SIG-M5 (cell line): Measurements from ENCODE around the gene WNT7B.

Source experiments
- DNase-seq: peaks from one replicate; lab custom pipeline; 2025; lab: John Stamatoyannopoulos, UW

The WNT7B gene

DNA sequence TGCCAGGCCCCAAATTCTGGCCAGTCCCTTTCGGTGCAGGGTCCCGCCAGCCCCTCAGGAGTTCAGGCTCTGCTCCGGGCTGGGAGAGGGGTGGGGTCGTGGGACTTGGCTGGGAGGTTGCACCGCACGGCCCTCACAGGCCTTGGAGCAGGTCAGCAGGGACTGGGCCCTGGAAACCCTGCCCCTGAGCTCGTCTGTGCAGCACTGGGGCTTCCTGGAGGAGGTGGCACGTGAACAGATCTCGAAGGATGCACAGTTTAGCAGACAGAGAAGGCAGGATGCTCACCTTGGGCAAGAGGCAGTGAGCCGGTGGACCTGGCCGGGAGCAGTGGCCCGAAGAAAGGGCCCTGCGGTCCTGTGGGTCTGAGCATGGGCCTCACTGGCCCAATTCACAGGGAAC is 70.0 kb downstream of the WNT7B start:
- no peak for DNase-seq

DNA sequence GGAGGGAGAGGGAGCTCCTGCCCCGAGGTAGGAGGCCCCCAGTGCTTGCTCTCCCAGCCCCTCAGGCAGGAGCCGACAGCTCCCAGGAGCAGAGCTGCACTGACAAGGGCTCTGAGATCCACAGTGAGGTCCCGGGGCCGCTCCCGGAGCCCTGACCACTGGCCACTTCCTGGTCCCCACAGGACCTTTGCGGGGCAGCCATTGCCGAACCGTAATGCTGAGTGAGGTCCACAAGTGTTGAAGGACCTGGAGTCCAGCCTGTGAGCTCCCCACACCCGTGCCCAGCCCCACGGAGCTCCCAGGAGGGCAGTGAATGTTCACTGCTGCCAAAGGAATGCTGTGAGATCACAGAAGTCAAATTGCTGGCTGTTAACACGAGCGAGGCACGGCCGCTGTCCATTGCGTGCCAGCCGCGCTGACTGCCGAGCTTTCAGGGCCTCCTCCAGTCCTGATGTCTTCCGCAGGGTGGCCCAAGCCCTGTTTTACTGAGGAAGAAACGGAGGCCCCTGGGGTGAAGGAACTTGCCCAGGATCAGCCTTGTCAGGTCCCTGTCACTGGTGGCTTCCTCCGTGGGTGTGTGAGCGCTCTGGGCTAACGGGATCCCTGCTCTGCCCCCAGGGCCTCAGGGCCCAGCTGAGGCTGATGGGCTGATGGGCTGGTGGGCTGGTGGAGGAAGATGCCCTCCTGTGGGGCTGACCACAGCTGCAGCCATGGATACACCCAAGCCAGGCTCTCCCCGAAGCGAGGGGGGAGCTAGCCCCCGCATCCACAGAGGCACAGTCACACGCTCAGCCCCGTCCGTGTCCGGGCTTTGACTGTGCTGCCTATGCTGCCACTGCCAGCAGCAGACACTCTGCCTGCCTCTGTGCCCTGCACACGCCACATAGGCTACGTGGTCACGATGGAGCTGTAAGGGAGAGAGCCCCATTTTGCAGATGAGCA is 70.8 kb downstream of the WNT7B start:
- DNase-seq, result no peak

DNA sequence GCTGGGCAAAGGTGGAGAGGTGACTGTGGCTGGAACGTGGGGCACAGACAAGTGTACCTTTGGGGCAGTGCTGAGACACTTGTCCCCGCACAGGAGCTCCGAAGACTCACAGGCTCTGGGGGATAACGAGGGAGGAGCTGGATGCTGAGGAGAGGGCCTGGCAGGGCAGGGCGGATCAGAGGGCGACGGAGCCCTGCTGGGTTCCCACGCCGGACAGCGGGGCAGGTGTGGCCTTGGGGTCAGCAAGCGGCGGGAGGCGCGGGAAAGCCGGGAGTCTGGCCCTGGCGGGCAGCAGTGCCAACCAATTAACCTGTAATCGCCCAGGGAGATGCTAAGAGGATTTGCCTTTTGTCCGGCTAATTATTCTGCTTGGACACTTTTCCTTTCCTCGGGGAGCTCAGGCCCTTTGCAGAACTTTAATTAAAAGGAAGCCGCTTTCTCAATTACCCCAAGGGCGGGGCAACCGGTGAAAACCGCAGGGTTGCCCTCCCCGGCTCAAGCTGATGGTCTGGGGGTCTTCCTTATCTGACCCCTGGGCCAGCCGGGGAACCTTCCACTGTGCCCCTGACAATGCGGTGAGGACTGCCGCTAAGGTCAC is 71.5 kb downstream of the WNT7B start:
- DNase-seq, result no peak

DNA sequence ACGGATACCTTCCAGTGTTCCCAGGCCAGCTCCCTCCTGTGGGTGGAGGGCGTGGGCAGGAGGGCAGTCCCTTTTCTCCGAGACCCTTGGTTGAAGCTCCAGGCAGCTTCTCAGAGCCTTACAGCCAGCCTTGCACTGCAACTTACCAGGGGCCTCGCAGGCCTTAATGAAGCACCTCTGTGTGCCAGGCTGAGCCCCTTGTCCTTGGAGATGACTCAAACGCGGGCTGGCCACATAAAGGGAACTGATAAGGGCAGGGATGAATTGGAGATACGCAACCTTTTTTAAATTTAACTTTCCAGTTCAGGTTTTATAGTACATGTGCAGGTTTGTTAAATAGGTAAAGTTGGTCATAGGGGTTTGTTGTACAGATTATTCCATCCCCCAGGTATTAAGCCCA is 72.7 kb downstream of the WNT7B start:
- no peak for DNase-seq

DNA sequence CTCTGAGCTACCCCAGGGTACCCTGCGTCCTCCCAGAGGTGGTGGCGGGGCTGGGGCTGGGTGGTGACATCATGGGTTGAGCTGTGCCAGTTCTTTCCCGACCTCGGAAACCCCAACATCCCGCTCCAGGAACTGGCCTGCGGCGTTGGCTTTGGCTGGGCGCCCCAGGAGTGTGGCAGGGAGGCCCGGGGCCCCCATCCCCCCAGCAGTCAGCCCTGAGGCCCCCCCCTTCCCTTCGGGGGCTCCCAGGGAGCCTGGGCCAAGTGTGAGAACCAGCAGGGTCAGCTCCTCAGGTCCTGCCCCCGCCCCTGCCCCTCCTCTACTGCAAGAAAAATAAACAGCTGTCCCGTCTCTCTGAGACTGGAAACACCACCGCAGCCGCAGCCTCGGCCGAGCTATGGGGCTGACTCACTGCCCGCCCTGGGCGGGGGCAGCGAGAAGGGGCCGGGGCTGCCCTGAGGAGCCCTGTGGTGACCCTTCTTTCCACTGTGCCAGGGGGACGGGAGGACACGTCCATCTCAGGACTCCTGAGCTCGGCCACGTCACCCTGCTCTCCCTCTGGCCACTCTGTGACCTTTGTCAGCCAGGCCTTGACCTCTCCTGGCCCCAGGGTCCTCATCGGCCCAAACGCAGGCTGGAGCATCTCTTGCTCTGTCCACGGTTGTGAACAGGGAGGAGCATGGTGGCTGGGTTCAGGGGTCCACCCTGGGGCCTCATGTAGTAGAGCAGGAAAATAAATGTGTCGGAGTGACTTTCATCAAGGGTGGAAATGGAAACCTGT is 73.4 kb downstream of the WNT7B start:
- DNase-seq, result no peak

DNA sequence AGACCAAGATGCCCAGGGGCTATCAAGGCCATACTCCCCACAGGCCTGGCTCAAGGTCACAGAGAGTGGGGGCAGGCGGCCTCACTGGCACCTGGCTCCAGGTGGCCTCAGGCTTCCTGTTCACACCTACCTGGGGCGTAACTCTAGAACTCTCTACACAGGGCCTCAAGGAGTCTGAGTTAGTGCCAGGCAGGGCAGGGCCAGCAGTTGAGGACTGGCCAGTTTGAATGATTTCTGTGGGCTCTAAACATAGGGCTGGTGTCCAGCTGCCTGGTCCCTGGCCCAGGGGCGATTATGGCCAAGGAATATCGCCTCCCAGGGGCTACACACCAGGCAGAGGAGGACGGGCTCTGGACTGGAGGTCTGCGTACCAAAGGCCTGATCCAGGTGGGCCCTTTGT is 79.2 kb downstream of the WNT7B start:
- DNase-seq, result no peak

DNA sequence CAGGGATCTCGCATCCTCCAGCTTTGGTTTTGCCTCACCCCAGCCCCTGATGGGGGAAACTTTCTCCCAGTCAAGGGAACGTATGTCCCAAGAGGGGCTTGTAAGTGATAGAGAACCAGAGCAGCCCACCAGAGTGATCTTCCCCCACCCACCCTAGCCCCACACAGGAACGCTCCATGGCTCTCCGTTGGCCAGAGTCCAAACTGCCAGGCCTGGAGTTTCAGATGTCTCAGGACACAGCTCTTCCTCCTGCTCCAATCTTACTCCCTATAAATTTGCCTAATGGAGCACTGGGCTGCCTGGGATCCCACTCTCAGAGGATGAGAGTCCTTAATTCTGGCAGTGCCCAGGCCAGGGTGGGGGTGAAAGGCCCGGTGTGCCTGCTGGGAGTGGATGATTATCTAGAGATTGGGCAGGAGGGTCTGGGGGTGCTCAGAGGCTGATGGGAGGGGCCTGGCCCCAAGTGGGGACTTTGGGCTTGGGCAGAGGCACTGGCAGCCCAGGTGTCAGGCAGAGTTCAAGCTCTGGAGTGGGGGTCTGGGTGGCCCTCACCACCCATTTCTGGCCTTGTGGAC is 79.9 kb downstream of the WNT7B start:
- no peak for DNase-seq

DNA sequence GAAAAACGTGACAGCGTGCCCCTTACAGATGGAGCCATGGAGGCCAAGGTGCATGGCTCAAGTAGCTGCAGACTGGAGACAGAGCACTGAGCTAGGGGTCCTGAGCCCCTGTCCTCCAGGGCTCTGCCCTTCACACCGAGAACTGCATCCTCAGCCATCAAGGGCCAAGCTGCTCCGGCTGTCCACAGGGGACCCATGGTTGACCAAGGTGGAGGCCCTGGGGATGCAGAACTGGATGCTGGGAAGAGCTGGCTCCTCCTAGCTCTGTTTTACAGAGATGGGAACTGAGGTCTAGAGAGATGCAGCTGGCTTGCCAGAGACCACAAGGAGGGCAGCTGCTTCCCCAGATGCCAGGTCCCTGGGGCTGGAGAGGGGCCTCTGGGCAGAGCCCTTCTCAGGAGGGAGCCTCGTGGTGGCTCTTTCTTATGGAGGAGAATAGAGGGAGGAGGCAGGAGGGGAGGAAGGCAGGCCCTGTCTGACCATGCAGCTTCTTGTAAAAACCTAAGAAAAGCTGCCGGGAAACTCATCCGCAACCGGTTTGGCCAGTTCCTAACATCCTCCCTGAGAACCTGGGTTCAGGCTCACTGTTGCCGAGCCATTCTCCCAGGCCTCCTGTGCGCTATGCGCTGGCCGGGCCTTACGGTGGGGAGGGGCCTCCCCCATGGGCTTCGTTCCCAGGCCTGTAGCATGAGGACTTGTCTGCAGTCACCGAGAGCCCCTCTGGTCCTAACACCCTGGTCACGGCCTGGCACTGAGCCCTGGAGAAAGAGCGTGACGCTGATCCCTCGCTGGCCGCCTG is 80.6 kb downstream of the WNT7B start:
- no peak for DNase-seq

DNA sequence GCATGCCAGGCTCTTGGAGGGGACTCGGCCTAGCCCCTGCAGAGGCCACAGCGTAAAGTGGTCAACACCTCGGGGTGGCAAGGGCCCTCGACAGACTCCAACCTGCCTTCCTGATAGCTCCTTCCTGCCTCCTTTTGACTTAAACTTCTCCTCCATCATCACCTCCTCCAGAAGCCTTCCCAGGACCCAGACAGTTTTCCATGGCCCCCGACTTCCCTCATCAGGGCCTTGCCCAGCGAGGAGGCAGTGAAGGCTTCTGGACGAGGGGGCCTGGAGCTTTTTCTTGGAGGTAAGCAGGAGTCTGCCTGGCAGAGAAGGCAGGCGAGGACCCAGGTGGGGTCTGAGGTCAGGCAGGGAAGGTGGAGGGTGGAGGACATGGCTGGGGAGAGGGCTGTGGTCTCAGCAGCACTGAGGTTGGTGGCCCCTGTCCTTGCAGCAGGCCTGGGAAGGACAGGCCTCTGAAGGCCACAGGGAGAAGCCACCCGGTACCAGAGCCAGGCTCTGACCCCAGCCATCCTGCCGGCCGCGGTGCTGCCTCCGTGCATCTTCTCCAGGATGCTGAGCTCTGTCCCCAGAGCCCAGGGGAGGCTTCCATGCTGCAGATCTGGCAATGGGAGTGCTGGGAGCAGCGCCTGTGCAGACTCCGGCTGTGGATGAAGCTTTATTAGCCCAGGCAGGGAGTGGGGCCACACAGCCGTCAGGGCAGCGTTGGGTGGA is 81.4 kb downstream of the WNT7B start:
- DNase-seq, result no peak

DNA sequence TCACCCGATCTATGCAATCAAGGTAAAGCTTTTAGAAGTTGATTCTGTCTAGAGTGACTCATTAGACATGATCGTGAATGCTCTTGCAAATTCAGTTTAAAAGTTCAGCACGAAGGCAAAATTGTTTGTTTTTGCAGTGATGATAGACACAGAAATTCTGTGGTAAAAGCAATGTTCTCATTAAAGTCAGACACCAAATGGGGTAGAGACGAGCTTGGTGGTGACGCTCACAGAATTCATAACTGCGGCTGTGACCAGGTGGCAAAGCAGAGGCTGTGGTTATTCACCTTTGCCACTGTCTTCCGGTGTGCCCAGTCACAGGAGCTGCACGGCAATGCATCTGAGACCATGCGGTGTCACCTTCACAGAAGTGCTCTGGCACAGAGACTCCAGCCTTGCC is 83.4 kb downstream of the WNT7B start:
- no peak for DNase-seq

DNA sequence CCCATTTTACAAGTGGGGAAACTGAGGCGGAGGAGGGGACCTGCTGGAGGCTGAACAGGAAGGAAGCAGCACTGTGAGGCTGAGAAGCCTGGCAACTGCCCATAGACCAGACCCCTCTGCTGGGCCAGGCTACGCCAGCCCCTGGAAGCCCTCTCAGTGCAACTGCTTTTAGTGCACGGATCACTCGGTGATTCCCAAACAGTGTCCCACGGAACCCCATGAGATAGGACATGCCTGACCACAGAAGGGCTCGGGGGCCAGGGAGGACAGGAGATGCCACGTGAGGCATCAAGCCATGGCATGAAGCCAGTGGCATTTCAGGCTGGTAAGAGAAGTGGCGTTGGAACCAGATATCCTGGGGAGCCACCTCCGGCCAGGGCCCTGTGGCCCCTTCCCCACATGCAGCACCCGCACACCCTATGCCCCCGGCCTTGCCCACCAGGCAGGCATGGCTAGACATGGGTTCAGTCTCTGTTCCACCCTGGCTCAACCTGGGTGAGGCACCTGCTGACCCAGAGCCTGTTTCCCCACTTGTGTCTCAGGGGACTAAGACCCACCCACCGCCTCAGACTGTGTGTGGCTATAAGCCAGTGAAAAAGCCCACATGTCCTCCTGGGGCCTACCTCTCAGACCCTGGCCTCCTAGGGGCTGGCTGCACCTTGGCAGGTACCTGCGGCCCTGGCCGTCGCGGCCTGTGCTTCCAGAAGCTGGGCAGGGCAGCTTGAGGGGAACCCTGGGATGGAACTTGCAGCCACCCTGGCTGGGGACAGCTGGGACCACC is 84.1 kb downstream of the WNT7B start:
- no peak for DNase-seq

DNA sequence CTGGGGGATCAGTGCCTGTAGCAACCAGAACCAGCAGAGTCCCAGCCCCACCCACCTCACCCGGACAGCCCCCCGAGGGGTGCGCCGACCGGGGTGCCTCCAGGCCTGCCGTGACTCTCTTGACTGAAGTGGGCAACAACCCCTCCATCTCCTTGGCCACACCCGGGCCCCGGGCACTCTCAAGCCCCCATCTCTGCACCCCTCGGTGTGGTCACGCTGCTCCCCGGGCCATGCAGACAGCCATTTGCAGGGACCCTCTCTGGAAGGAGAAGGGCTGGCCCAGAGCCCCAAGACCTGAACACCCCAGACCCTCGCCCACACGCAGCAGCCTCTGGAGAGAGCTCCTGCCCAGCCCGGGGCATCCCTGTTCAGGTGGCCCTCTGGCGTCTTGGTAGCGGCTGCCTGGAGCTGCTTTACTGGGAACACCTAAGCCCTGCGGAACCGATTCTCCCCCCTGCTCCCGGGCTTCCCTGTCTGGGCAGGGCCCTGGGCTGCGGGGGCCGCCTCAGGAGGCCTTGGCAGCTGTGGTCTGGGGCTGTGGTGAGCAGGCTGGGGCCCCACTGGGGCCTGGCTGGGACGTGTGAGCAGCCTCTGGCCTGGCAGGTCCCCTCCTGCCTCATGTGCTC is 84.9 kb downstream of the WNT7B start:
- no peak for DNase-seq

DNA sequence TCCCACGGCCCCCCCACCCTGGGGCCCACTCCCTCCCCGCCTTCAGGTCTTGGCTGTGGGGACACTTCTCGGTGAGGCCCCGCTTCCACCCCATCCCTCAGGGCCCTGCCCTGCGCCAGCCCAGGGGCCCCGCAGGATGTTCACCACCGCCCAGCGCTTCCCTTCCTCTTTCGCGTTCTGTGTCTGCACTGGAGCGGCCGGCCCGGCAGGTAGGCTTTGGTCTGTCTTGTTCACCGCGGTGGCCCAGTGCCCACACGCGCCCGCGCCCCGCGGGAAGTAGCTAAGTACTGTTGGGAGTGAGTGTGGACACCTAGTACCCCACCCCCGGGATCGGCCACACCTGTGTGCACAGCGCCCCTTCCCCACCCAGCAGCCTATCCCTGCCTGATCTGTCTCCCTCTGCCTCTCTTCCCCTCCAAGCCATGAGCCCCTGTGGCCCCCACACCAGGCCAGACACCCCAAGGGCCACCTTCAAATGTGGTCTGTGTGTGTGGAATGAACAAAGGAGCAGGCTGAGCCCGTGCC is 85.4 kb downstream of the WNT7B start:
- DNase-seq, result no peak

DNA sequence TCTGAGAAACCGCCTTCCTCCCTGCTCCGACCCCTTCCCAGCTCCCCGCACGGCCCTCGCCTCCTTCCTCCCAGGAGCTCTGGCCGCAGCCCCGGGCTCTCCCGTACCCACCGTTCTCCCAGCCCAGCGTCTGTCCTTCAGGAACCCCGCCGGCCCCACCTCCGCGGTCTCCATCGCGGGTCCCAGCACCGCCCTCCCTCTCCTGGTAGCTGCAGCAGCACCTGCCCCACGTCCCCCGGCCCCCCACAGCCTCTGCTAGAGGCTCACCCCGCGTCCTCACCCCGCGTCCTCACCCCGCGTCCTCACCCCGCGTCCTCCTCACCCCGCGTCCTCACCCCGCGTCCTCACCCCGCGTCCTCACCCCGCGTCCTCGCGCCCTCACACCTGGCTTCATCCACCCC is 85.9 kb downstream of the WNT7B start:
- no peak for DNase-seq

DNA sequence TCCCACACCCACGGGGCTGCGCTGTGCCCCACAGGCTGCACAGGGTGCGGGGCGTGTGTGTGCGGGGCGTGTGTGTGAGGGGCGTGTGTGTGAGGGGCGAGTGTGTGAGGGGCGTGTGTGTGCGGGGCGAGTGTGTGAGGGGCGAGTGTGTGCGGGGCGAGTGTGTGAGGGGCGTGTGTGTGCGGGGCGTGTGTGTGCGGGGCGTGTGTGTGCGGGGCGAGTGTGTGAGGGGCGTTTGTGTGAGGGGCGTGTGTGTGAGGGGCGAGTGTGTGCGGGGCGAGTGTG is 86.7 kb downstream of the WNT7B start:
- DNase-seq, result no peak

DNA sequence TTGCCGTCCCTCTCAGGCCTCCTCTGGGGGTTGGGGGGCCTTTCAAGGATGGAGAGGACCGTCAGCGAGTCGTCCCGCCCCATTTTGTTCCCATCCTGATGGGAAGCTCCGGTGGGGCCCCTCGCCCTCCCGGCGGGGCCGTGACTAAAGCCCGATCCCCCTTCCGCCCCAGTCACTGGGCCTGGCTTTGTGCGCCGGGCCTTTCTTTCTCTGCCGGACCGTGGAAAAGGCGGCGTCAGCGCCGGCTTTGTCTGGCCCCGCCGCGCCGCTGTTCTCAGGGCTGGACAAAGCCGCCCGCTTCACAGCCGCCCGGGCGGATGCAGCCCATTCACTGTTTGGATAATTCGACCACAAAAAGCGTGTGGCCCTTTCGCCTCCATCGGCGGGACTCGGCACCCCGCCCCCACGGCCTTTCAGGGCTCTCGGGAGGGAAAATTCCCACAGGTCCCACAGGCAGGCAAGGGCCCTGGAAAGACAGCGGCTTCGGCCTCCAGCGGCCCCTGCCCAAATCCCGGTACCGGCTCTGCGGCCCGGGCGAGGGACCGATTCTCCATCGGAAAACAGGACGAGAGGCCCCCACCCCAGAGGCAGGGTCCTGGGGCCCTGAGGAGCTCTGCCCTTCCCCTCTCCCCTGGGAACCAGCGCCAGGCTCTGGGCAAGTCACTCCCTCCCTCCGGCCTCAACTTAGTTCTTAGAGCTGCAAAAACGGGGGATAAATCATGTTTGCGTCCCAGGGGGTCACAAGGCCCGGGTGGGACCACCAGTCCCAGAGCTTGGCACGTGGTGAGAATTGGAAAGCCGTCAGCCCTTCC is 87.2 kb downstream of the WNT7B start:
- DNase-seq, result no peak

DNA sequence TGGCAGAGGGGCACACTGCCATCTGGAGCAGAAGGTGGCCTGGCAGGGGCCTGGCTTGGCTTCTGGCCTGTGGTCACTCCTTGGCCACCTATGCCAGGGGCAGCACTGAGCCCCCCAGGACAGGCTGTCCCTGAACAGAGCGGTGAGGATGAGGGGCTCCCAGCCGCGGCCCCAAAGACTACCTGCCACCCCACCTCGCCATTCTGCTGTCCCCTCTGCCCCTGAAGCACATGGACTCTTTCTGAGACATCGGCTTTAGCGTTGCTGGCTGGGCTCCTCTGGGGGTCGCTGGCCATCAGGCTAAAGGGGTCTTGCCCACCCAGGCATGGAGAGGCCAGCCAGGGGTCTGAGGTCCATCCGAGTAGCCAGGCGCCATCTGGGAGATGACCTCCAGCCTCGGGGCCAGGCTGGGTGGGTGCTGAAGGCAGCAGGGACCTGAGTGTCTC is 87.8 kb downstream of the WNT7B start:
- DNase-seq, result no peak

DNA sequence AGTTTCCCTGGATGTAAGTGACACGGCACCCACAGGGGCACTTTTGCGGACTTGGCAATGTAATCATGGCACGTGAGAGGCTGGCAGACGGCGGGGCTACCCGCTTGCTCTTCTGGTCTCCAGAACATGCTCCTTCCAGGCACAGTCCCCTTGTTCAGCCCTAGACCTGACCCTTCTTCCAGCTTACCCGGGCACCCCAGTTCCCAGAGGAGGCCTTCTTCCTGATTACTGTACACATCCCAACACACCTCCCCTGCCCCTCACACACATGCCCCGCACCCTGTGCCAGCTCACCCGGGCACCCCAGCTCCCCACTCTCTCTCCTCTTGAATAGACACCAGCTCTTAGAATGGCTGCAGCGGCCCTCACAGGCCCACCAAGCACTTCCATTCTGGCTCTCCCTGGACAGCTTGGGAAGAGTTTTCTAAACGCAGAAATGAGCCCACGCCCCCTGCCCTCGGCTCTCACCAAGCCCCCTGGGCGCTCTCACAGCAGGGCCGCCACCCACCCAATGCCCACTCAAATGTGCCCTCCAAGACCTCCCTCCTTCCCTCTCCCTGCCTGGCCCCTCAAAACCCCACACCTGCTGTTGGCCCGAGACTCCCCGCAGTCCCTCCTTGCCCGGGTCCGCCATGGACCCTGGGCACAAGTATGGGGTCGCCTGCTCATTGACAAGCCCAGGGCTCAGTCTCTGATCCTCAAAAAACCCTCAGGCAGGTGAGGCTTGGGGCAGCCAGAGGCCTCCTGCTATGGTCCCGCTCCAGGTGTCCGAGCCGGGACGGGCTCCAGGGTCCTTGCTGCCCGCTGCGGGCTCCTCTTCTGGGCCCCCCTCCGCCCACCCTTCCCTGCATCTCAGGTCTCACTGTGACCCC is 88.5 kb downstream of the WNT7B start:
- no peak for DNase-seq
